Prostate gland (tissue), 2 donors: ENCODE data around the gene ATP2C1. TPM values are rescaled to one million over a fixed set of nuclear protein-coding genes. Genes with fewer than 3 reads are reported as not detected.

ENCODE experiments used
- DNase-seq: peaks from one replicate; pipeline ENCODE4 v3.0.0-alpha.2; 2019; ENCODE audit warnings: low spot score
- H3K27ac ChIP-seq, 2 donors: fragments of 200-600 bp; sonication (generic); 2 replicates each; pipeline ENCODE4 v1.5.1; 2017 to 2019
- H3K27me3 ChIP-seq: fragments of 200-600 bp; sonication (generic); replicated peaks from 2 replicates; pipeline ENCODE4 v1.5.1; 2019; ENCODE audit not compliant: insufficient read depth
- H3K36me3 ChIP-seq, 2 donors: fragments of 200-600 bp; sonication (generic); 1 replicate in 1 of 2; 2 replicates in 1 of 2; pipeline versions ENCODE4 v1.5.1 to v1.8.1; 2017 to 2019
- H3K4me1 ChIP-seq: fragments of 200-600 bp; sonication (generic); replicated peaks from 2 replicates; pipeline ENCODE4 v1.5.1; 2019
- H3K4me3 ChIP-seq, 2 donors: fragments of 200-600 bp; sonication (generic); 2 replicates each; pipeline ENCODE4 v1.5.1; 2017 to 2019
- H3K9me3 ChIP-seq: fragments of 200-600 bp; sonication (generic); 2 replicates; pipeline ENCODE4 v1.5.1; 2017
- CTCF ChIP-seq, 4 experiments: fragments of 200-600 bp in 2 of 4; fragments of 450-650 bp in 2 of 4; sonication (generic) in 2 of 4; IDR thresholded peaks; 1 replicate in 3 of 4; 2 replicates in 1 of 4; pipeline ENCODE4 v1.5.1; 2016 to 2019; ENCODE audit warnings: antibody characterized with exemption in 4 of 4, mild to moderate bottlenecking in 2 of 4, moderate library complexity in 2 of 4
- POLR2A ChIP-seq: fragments of 450-650 bp; IDR thresholded peaks from one replicate; pipeline ENCODE4 v1.6.1; 2016; ENCODE audit warnings: antibody characterized with exemption, mild to moderate bottlenecking
- POLR2AphosphoS5 ChIP-seq: sonication (generic); formaldehyde crosslinking; IDR thresholded peaks from one replicate; pipeline ENCODE4 v1.6.1; 2017; ENCODE audit warnings: antibody characterized with exemption
- WGBS: methylation state at CpG from one replicate; pipeline ENCODE4 v1.1.5; 2018; 5-methylcytosine and 5-hydroxymethylcytosine counted together
- intact Hi-C: fragments of 100-400 bp; cut with DNase I; formaldehyde crosslinking; loops from one replicate; pipeline ENCODE4 v1.14.2; 2022
- total RNA-seq, 2 donors: library from RNA; depleted of rRNA; stranded (reverse); fragments of >200 nt; gene quantifications; one replicate each; pipeline ENCODE4 v1.1.0, GENCODE V29; 2016

The ATP2C1 gene
- total RNA-seq, 2 donors from 2014 or later: 123 to 158 TPM

GRCh38 chr3:130850044-130850797, 43.7 kb upstream of the ATP2C1 start:
- Histone ChIP-seq H3K4me1 (peaks cover 10% of the 10 kb centered on the region), H3K9me3 (no peaks in the 10 kb centered on the region), H3K36me3 (no peaks in the 10 kb centered on the region), H3K27me3 (no peaks in the 10 kb centered on the region), H3K4me3 (peak overlapping the region; percentile 25 to 39), H3K27ac (peak overlapping the region; percentile 85 to 89)
- TF ChIP-seq POLR2A (no peak), CTCF (IDR thresholded peaks at IDR 0.05) (no peak), POLR2AphosphoS5 (no peak)
- peak; percentile 57 for DNase-seq
- intact Hi-C loops: no loop called here
- 6% methylated on average over 8 of the region's 8 CpGs for WGBS

- Histone ChIP-seq H3K4me3 (peak overlapping the region; percentile 25 to 39), H3K27ac (peak overlapping the region; percentile 85 to 89), H3K4me1 (peaks cover 10% of the 10 kb centered on the region), H3K27me3 (no peaks in the 10 kb centered on the region), H3K9me3 (no peaks in the 10 kb centered on the region), H3K36me3 (no peaks in the 10 kb centered on the region)
- 11% methylated on average over 7 of the region's 7 CpGs for WGBS
- peak; percentile 54 for DNase-seq
- intact Hi-C loops: no loop called here
- TF ChIP-seq CTCF (IDR thresholded peaks at IDR 0.05) (no peak), POLR2A (no peak), POLR2AphosphoS5 (peak; percentile 65)
These were observed 43.0 kb upstream of the ATP2C1 start for GRCh38 chr3:130850843-130851242.

GRCh38 chr3:130851277-130851676, 42.6 kb upstream of the ATP2C1 start:
- no peak for DNase-seq
- intact Hi-C loops: no loop called here
- Histone ChIP-seq H3K4me1 (peaks cover 10% of the 10 kb centered on the region), H3K4me3 (peak overlapping the region; percentile 25 to 39), H3K36me3 (no peaks in the 10 kb centered on the region), H3K9me3 (no peaks in the 10 kb centered on the region), H3K27ac (peak overlapping the region; percentile 85 to 89), H3K27me3 (no peaks in the 10 kb centered on the region)
- no peak for TF ChIP-seq POLR2AphosphoS5

GRCh38 chr3:130853581-130853980, 40.3 kb upstream of the ATP2C1 start:
- Histone ChIP-seq H3K9me3 (no peaks in the 10 kb centered on the region), H3K4me1 (peaks cover 3% of the 10 kb centered on the region), H3K27me3 (no peaks in the 10 kb centered on the region), H3K27ac (peak overlapping the region in 1 of 2 donors; percentile 89), H3K4me3 (peak overlapping the region in 1 of 2 donors; percentile 39), H3K36me3 (no peaks in the 10 kb centered on the region)
- intact Hi-C loops: no loop called here
- no peak for DNase-seq
- no peak for TF ChIP-seq POLR2A
- no peak for TF ChIP-seq POLR2AphosphoS5
- no peak for TF ChIP-seq CTCF (IDR thresholded peaks at IDR 0.05)
- 45% methylated on average over 2 of the region's 2 CpGs for WGBS

- no peak for DNase-seq
- intact Hi-C loops: no loop called here
- H3K27me3 ChIP-seq: no peaks in the 10 kb centered on the region
- WGBS: 96% methylated on average over 5 of the region's 5 CpGs
- peaks cover 3% of the 10 kb centered on the region for H3K4me1 ChIP-seq
- H3K27ac ChIP-seq: no peak overlapping the region
- no peaks in the 10 kb centered on the region for H3K9me3 ChIP-seq
- TF ChIP-seq POLR2A (no peak), POLR2AphosphoS5 (no peak), CTCF (IDR thresholded peaks at IDR 0.05) (no peak)
- no peak overlapping the region for H3K4me3 ChIP-seq
- no peaks in the 10 kb centered on the region for H3K36me3 ChIP-seq
These were observed 39.5 kb upstream of the ATP2C1 start for GRCh38 chr3:130854208-130854864.
